Hepatocyte (in vitro differentiated cells): ENCODE results near the gene DNMT1. TPM values are rescaled to one million over a fixed set of nuclear protein-coding genes. Genes with fewer than 3 reads are reported as not detected.

ENCODE experiments used
- DNase-seq: peaks from one replicate; pipeline ENCODE4 v3.0.0-alpha.2; 2016; ENCODE audit warnings: low spot score
- H2AFZ ChIP-seq: fragments of 200-600 bp; sonication (generic); 2 replicates; pipeline ENCODE4 v1.6.0; 2016; ENCODE audit warnings: antibody characterized with exemption, mild to moderate bottlenecking
- H3K27ac ChIP-seq: fragments of 200-600 bp; sonication (generic); 2 replicates; pipeline ENCODE4 v1.5.1; 2016; ENCODE audit warnings: mild to moderate bottlenecking
- H3K27me3 ChIP-seq: fragments of 200-600 bp; sonication (generic); 2 replicates; pipeline ENCODE4 v1.6.1; 2016
- H3K36me3 ChIP-seq: fragments of 200-600 bp; sonication (generic); replicated peaks from 2 replicates; pipeline ENCODE4 v1.5.1; 2016; ENCODE audit warnings: low read depth; ENCODE audit not compliant: insufficient read depth
- H3K4me1 ChIP-seq: fragments of 200-600 bp; sonication (generic); 2 replicates; pipeline ENCODE4 v1.5.1; 2016; ENCODE audit warnings: mild to moderate bottlenecking, moderate library complexity; ENCODE audit not compliant: insufficient read depth
- H3K4me2 ChIP-seq: fragments of 200-600 bp; sonication (generic); 2 replicates; pipeline ENCODE4 v1.6.0; 2016
- H3K4me3 ChIP-seq: fragments of 200-600 bp; sonication (generic); 2 replicates; pipeline ENCODE4 v1.5.1; 2016; ENCODE audit warnings: mild to moderate bottlenecking
- H3K79me2 ChIP-seq: fragments of 200-600 bp; sonication (generic); 2 replicates; pipeline ENCODE4 v1.6.0; 2017; ENCODE audit warnings: mild to moderate bottlenecking
- H3K9me2 ChIP-seq: fragments of 200-600 bp; sonication (generic); replicated peaks from 2 replicates; pipeline ENCODE4 v1.6.0; 2017; ENCODE audit warnings: mild to moderate bottlenecking; ENCODE audit not compliant: insufficient read depth
- H3K9me3 ChIP-seq: fragments of 200-600 bp; sonication (generic); 2 replicates; pipeline ENCODE4 v1.5.1; 2016; ENCODE audit warnings: low read depth, mild to moderate bottlenecking
- H4K20me1 ChIP-seq: fragments of 200-600 bp; sonication (generic); 2 replicates; pipeline ENCODE4 v1.6.0; 2016; ENCODE audit warnings: mild to moderate bottlenecking; ENCODE audit not compliant: insufficient read depth, poor library complexity, severe bottlenecking
- CTCF ChIP-seq: fragments of 200-600 bp; sonication (generic); IDR thresholded peaks from 2 replicates; pipeline ENCODE4 v1.5.1; 2016; ENCODE audit warnings: antibody characterized with exemption, mild to moderate bottlenecking; ENCODE audit not compliant: poor library complexity
- EZH2 ChIP-seq: fragments of 200-600 bp; sonication (generic); IDR thresholded peaks from 2 replicates; pipeline ENCODE4 v1.6.1; 2016; ENCODE audit warnings: antibody characterized with exemption, mild to moderate bottlenecking, borderline replicate concordance
- EZH2phosphoT487 ChIP-seq: fragments of 200-600 bp; sonication (generic); IDR thresholded peaks from one replicate; pipeline ENCODE4 v1.6.1; 2018; ENCODE audit warnings: antibody characterized with exemption, mild to moderate bottlenecking, low read depth, moderate library complexity; ENCODE audit not compliant: unreplicated experiment, severe bottlenecking
- WGBS: methylation state at CpG from one replicate; pipeline ENCODE4 v1.1.6; 2016; ENCODE audit warnings: low lambda C conversion rate; ENCODE audit errors: missing lambda C conversion rate; 5-methylcytosine and 5-hydroxymethylcytosine counted together
- polyA plus RNA-seq: library from polyadenylated mRNA; unstranded; fragments of >200 nt; fragmentation: Nextera tagmentation; extraction: Ambion mirVana; gene quantifications from 2 replicates; pipeline ENCODE4 v1.2.1, GENCODE V29; 2016
- total RNA-seq: library from RNA; depleted of rRNA; stranded (reverse); fragments of >200 nt; gene quantifications from 2 replicates; pipeline ENCODE4 v1.2.3, GENCODE V29; 2014

Gene DNMT1
- total and polyA plus RNA-seq, 2 experiments from 2014 or later: 55.2 to 63.5 TPM

GRCh38 chr19:10116866-10117616 lies 77.7 kb downstream of the DNMT1 start:
- Histone ChIP-seq H3K79me2 (peaks cover 24% of the 10 kb centered on the region), H3K4me1 (peaks cover 3% of the 10 kb centered on the region), H3K9me2 (no peaks in the 10 kb centered on the region), H3K4me3 (no peak overlapping the region), H3K9me3 (no peaks in the 10 kb centered on the region), H3K27me3 (no peaks in the 10 kb centered on the region), H3K27ac (no peak overlapping the region), H4K20me1 (no peaks in the 10 kb centered on the region), H3K4me2 (no peak overlapping the region), H2AFZ (no peak overlapping the region), H3K36me3 (no peaks in the 10 kb centered on the region)
- TF ChIP-seq EZH2 (no peak), EZH2phosphoT487 (no peak)
- DNase-seq: no peak
- WGBS: 97% methylated on average over 21 of the region's 21 CpGs

DNA sequence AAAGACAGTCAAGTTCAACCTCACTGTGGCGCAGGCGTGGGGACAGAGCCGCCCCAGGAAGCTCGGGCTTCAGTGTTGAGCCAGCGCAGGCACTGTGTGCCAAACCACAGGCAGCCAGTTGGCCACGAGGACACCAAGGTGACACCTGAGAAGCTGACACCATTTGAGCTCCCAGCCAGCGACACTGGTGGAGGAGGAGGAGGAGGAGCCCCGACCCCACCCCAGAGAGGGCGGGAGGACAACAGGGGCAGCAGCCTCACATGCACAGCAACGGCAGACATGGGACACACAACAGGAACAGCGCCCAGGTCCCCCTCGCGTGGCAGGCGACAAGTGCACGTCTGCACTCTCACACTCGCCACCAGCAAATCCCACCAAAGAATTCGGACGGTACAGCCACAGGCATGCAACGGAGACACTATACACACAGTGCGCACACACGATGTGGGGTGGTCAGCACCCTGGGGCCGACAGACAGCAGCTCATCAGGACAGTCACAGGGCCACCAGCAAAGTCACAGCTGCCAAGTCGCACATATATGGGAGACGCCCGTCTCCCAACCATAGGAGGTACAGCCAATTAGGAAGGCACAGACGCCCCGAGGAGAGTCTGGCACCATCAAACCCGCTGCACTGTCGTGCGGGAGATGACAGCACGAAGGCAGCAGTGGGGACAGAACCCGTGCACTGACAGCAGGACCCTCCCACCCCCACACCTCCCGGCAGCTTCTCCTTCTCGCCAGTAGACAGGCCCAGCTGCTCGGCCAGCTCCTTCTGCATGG lies 78.5 kb downstream of the DNMT1 start:
- no peaks in the 10 kb centered on the region for H3K27me3 ChIP-seq
- TF ChIP-seq CTCF: no peak
- no peak for TF ChIP-seq EZH2
- no peak for TF ChIP-seq EZH2phosphoT487
- no peaks in the 10 kb centered on the region for H4K20me1 ChIP-seq
- WGBS: 93% methylated on average over 31 of the region's 35 CpGs
- H3K4me1 ChIP-seq: peaks cover 3% of the 10 kb centered on the region
- H3K4me3 ChIP-seq: no peak overlapping the region
- H3K27ac ChIP-seq: no peak overlapping the region
- H2AFZ ChIP-seq: no peak overlapping the region
- H3K36me3 ChIP-seq: no peaks in the 10 kb centered on the region
- peaks cover 24% of the 10 kb centered on the region for H3K79me2 ChIP-seq
- no peak for DNase-seq
- no peaks in the 10 kb centered on the region for H3K9me3 ChIP-seq
- no peak overlapping the region for H3K4me2 ChIP-seq
- no peaks in the 10 kb centered on the region for H3K9me2 ChIP-seq

GRCh38 chr19:10115392-10116084 lies 79.2 kb downstream of the DNMT1 start:
- Histone ChIP-seq H3K9me2 (no peaks in the 10 kb centered on the region), H3K79me2 (peaks cover 24% of the 10 kb centered on the region), H3K4me1 (peaks cover 3% of the 10 kb centered on the region), H4K20me1 (no peaks in the 10 kb centered on the region), H3K27me3 (no peaks in the 10 kb centered on the region), H2AFZ (no peak overlapping the region), H3K4me2 (no peak overlapping the region), H3K4me3 (no peak overlapping the region), H3K36me3 (no peaks in the 10 kb centered on the region), H3K9me3 (no peaks in the 10 kb centered on the region), H3K27ac (no peak overlapping the region)
- 96% methylated on average over 45 of the region's 45 CpGs for WGBS
- no peak for TF ChIP-seq EZH2
- TF ChIP-seq EZH2phosphoT487: no peak
- no peak for TF ChIP-seq CTCF
- no peak for DNase-seq
